ENCODE measurements around the gene AACS.

AACS gene

DNA sequence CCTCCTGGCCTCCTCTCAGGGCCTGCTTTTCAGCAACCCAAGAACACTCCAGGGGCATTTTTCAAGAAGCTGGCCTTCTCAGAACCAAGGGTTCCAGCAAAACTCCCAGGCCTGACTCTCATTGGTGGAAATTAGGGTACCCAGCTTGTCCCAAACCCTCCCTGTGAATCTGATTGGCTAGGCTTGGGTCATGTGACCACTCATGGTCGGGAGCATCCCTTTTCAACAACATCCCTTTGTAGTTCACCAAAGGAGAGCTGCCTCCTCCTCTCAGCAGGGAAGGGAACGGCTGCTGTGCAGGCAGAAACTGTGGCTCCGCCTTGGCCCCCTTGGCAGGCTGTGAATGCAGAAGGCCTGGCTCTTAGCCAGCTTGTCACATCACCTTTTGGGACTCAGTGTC lies 94.5 kb downstream of the AACS start:
- DNase-seq = peak in 1 of 3 experiments; percentile 26

- no peak for DNase-seq
These were observed 95.2 kb downstream of the AACS start for GRCh38 chr12:125160281-125160955.

DNA sequence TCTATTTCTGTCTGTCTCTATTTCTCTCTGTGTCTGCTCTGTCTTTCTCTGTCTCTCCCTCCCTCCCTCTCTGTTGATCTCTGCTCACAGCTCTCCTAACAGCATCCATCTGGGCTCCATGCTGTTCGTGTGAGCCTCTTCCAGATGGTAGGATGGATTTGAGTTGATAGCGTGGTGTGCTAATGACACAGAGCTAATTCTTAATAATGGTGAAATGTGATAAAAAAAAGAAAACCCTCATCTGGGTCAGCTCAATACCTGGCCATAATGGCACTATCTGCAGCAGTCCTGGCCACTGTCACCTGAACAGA lies 96.4 kb downstream of the AACS start:
- no peak for DNase-seq

DNA sequence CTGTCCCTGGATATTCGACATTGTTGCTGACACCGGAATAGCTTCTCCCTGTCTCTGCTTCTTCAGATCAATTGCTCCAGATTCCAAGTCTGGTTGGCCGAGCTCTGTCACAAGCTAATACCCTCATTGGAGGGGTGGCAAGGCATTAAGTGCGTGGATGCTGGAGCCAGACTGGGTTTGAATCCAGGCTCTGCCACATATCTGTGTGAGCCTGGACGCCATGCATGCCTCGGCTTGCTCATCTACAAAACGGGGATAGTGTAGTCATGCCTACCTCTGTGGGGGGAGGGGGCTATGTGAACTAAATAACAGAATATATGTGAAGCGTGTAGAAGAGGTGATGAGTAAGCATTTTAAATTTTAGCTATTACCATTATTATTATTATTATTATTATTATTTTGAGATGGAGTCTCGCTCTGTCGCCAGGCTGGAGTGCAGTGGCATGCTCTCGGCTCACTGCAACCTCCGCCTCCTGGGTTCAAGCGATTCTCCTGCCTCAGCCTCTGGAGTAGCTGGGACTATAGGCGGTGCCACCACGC lies 97.3 kb downstream of the AACS start:
- DNase-seq = no peak

GRCh38 chr12:125163148-125163547 lies 97.9 kb downstream of the AACS start:
- no peak for DNase-seq

DNA sequence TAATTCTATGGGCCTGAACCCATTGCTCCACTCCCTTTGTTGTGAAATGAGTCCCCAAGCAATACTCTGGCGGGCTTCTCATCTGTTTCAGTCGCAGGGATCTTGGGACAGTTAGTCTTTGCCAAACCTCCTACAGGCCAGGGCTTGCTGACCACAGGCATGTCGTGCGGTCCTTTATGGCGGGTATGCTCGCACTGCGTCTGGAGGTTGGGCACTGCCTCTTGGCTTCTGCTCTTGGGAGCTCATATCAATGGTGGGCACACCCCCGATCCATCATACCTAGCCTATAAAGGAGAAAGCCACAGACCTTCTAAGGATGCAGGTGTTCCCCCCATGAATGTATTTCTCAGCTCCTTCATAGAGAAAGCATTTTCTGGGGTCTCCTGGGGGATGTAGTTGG lies 99.3 kb downstream of the AACS start:
- no peak for DNase-seq

GRCh38 chr12:125166041-125166440 lies 100.8 kb downstream of the AACS start:
- DNase-seq = no peak

DNA sequence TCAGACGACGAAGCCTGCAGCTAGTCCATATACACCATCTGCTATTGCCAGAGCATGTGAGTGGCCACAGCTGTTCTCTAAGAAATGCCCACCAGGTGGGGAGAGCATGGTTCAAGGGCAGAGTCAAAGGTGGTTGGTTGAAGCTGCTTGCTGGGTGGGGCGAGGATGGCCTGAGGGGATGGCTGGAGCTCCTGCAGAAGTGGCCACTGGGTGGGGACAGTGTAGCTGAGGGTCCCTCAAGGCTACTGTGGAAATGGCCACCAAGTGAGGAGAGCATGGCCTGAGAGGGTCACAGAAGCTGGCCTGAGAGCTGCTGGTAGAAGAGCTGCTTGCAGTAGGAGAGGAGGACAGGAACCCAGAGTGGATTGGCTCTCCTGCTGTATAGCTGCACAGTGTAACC lies 102.4 kb downstream of the AACS start:
- no peak for DNase-seq

- DNase-seq = no peak
These were observed 104.2 kb downstream of the AACS start for GRCh38 chr12:125169451-125169850.

DNA sequence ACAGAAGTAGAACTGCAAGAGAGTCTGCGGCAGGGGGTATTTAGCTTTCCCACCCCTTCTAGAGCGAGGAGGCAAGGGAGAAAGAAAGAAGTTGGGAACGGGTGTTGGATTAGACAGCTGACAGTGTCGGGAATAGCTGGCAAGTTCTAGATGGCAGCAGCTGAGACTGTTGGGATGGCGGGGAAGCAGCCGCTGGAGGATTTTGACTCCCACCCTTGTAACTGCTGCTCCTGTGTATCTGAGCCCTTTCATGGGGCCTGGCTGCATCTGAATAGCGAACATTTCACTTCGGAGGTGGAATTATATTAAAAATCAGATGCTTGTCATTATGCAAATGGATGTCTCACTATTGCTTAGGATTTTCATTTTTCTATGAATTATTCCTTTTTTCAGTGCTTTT lies 104.6 kb downstream of the AACS start:
- no peak for DNase-seq

- DNase-seq = no peak
These were observed 106.0 kb downstream of the AACS start for GRCh38 chr12:125171267-125171666.

- no peak for DNase-seq
These were observed 107.1 kb downstream of the AACS start for GRCh38 chr12:125172231-125172850.

DNA sequence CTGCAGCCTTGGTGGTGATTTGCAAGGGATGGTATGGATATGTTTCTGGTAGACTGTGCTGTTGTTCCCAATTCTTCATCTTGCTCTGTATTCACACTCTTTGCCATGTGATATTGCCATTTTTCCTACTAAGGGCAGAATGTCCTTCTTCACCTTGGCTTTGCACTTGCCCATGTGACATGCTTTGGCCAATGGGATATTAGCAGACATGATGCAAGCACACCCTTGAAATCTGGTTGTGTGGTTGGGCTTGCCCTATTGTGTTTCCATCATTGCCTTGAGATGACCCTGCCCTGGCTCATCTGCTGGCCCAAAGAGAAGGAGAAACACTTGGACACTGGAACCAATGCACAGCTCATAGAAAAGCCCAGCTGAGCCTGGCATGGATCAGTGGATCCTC lies 110.3 kb downstream of the AACS start:
- DNase-seq = no peak

GRCh38 chr12:125178222-125178621 lies 113.0 kb downstream of the AACS start:
- DNase-seq = no peak

GRCh38 chr12:125180144-125180543 lies 114.9 kb downstream of the AACS start:
- no peak for DNase-seq

GRCh38 chr12:125181107-125181506 lies 115.9 kb downstream of the AACS start:
- no peak for DNase-seq

DNA sequence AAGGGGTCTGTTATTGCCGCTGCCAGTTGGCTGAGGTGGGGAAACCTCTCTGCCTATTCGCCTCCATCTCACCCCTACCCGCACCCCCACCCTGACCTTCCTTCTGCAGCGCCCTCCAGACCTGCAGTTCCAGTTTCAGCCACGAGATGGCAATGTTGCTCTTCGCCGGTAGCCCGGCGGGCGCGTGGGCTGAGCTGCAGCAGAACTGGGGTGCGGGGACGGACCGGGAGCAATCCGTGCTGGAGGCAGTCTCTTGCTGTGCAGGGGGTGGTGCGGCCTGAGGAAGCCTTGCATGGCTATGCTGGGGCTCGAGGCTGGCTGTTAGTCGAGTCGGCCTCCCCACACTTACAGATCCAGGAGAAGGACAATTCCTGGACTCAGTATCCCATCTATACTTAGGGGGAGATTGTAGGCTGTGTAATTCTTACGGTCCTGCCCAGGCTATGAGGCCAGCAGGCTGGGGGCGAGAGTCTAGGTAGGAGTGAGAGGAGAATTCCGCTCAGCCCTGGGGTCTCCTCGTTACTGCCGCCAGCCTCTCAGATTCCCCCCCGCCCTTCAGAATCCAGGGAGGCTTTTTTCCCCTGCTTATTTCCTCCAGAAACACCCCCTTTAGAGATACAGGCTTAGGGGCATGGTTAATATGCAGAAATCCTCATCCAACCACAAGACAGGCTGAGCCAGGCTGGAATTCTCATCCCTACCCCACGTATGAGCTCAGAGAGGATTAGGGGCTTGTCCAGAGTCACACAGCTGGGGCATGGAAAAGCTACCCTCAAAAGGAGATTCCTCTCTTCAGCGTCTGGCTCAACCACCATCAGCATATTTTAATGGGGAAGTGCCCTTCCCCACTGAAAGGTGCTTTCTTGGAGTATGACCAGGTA lies 118.2 kb downstream of the AACS start:
- peak; percentile 70 to 83 (median 81) for DNase-seq

DNA sequence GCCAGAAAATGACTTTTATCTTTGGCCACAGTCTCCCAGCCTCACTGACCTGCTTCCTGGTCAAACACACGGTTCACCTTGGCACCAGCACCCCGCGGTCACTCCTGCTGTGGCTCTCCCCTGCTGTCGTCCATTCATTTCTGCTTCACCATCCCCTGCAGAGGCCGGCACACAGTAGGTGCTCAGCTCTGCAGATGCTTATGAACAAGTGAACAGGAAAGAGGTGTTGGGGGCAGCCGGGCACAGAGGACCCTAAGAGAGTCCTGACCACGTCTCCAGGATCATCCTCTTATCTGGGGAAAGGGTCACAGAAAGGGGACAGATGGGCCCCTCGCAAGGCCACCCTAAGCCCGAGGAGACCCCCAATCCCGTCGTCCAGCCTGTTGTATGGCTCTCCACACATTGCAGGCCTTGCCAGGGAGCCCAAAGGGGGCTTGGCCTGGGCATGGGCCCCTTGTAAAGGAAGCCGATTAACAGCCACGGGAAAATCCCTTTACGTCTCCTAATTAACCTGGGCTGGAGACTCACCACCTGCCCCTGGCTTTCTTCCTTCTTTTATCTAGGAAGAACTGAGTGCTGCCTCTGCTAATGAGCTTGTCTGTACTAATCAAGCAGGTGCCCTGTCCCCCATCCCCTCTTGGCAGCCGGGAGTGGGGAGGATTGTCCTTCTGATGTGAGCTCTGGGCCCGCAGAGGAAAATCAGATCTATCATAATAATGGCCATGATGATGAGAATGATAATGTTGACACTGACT lies 119.2 kb downstream of the AACS start:
- DNase-seq = peak in 1 of 3 experiments; percentile 26

- no peak for DNase-seq
These were observed 120.1 kb downstream of the AACS start for GRCh38 chr12:125185311-125185739.

DNA sequence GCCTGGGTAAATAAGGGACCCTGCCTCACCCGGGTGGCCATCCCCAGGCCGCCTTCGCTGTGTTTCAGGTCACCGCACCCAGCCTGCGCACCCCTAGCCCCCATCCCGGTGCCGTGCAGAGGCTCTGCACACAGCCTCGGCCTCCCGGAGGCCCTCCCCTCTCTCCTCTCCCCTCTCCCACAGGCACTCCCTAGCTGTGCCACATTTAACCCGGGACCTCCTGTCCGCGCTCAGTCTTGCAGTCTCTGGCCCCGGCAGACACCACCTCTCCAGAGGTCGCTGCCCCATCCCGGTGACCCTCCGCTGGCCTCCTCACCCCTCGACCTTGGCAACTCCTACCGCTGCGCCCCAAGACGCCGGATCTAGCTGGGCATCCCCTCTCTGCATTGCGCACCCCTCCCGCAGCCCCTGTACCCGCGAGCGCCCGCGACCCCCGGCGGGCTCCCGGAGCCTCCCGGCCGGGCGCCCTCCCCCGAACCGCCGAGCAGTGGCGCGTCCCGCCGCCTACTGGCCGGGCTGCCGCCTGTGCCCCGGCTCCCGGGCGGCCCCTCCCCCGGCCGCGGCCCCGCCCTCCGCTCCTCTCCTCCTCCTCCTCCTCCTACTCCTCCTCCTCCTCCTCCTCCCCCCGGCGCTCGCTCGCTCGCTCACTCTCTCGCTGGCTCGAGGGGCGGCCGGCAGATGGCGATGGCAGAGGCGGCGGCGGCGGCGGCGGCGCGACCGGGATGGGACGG lies 120.7 kb downstream of the AACS start, which contains the start of gene TMEM132B:
TSS of gene TMEM132B (plus strand) at position 647 of the 731 bp plus-strand sequence.
- DNase-seq = peak; percentile 13 to 43 (median 41)

DNA sequence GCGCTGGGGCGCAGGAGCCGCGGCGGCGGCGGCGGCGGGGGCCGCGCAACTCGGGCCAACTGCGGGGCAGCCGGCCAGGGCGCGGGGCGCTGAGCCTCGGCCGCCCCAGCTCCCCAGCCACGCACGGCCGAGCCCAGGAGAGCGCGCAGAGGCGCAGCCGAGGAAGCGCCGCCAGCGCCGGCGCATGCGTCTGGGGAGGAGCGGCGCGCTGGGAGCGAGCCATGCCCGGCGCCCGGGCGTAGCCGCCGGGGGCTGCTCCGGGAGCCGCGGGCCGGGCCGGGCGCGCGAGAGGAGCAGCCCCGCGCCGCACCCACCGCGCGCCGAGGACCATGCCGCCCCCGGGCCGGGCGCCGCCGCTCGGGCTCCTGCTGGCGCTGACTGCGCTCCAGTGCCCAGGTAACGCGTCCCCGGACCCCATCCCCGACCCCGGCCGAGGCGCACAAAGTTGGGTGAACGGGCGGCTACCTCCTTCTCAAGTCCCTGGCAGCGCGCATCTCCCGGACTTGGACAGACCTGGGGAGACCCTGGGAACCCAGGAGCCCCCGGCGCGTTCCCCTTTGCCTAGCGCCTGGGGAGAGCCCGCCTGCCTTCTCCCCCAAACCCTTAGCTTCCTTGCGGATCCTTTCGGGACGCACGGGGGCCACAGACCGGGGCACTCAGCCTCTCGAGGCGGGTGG lies 121.4 kb downstream of the AACS start:
- no peak for DNase-seq

Data from NCI-H1417 (cell line).